GM21576 (cell line): Measurements from ENCODE around the gene B4GALT4.
"Not testable (repeated sequence)": the region's sequence is repeated elsewhere in the genome, so short reads cannot be mapped to it uniquely, and the experiment has no call there.

ENCODE experiments used
- ATAC-seq: cut with Tn5 transposase; IDR thresholded peaks from one replicate; pipeline ENCODE4 v1.9.1; 2021; ENCODE audit warnings: mild to moderate bottlenecking, moderate library complexity; ENCODE audit not compliant: unreplicated experiment

B4GALT4 gene

GRCh38 chr3:119206611-119207511 is 33.8 kb downstream of the B4GALT4 start:
- ATAC-seq = no peak

- ATAC-seq = no peak
Measured at GRCh38 chr3:119205685-119206084, 35.0 kb downstream of the B4GALT4 start.

- ATAC-seq = no peak
Measured at GRCh38 chr3:119205209-119205608, 35.5 kb downstream of the B4GALT4 start.

GRCh38 chr3:119195911-119196310 is 44.8 kb downstream of the B4GALT4 start:
- ATAC-seq = no peak

- no peak for ATAC-seq
Measured at GRCh38 chr3:119195151-119195476, 45.6 kb downstream of the B4GALT4 start.

GRCh38 chr3:119194237-119195150 is 46.2 kb downstream of the B4GALT4 start:
- no peak for ATAC-seq

GRCh38 chr3:119191800-119192199 is 48.9 kb downstream of the B4GALT4 start:
- ATAC-seq = no peak

GRCh38 chr3:119187266-119187665 is 53.4 kb downstream of the B4GALT4 start:
- ATAC-seq = no peak

- no peak for ATAC-seq
Measured at GRCh38 chr3:119184796-119185570, 55.7 kb downstream of the B4GALT4 start.

GRCh38 chr3:119184111-119184510 is 56.6 kb downstream of the B4GALT4 start:
- no peak for ATAC-seq

- ATAC-seq = no peak
Measured at GRCh38 chr3:119181765-119182164, 58.9 kb downstream of the B4GALT4 start.

- ATAC-seq = no peak
Measured at GRCh38 chr3:119177321-119177720, 63.4 kb downstream of the B4GALT4 start.

- ATAC-seq = no peak
Measured at GRCh38 chr3:119176778-119177177, 63.9 kb downstream of the B4GALT4 start.

- ATAC-seq = no peak
Measured at GRCh38 chr3:119175872-119176756, 64.6 kb downstream of the B4GALT4 start.

GRCh38 chr3:119173325-119173724 is 67.4 kb downstream of the B4GALT4 start, which contains the start of gene UPK1B:
TSS of gene UPK1B (plus strand) at chr3:119173598. CDS start at chr3:119186742, 13,144 bp downstream.
- no peak for ATAC-seq

GRCh38 chr3:119170821-119171220 is 69.9 kb downstream of the B4GALT4 start:
- no peak for ATAC-seq

GRCh38 chr3:119164745-119165144 is 75.9 kb downstream of the B4GALT4 start:
- ATAC-seq = not testable (repeated sequence)
